H9 (cell line): Measurements from ENCODE around the gene SPHK1. TPM values are rescaled to one million over a fixed set of nuclear protein-coding genes. Genes with fewer than 3 reads are reported as not detected.
A peak's percentile ranks its signal among the peaks of the same experiment; 100 is the strongest.

ENCODE experiments used
- DNase-seq: peaks from one replicate; pipeline ENCODE4 v3.0.0-alpha.2; 2017
- H2AFZ ChIP-seq: one replicate; pipeline ENCODE4 v1.6.1; 2013; ENCODE audit warnings: mild to moderate bottlenecking, low read length, control low read depth, moderate library complexity
- H2AK5ac ChIP-seq: 2 replicates; pipeline ENCODE4 v1.6.1; 2013; ENCODE audit warnings: low read length, control low read depth, mixed read lengths; ENCODE audit not compliant: insufficient read length
- H2BK120ac ChIP-seq: one replicate; pipeline ENCODE4 v1.6.1; 2013; ENCODE audit warnings: low read depth, mild to moderate bottlenecking, low read length, control low read depth, inconsistent platforms; ENCODE audit not compliant: poor library complexity, severe bottlenecking
- H2BK12ac ChIP-seq: 2 replicates; pipeline ENCODE4 v1.6.1; 2013; ENCODE audit warnings: low read length, control low read depth, mixed read lengths, low read depth; ENCODE audit not compliant: insufficient read length
- H2BK15ac ChIP-seq: 2 replicates; pipeline ENCODE4 v1.6.1; 2013; ENCODE audit warnings: low read depth, low read length, control low read depth
- H2BK20ac ChIP-seq: one replicate; pipeline ENCODE4 v1.6.1; 2013; ENCODE audit warnings: low read depth, mild to moderate bottlenecking, low read length, control low read depth, inconsistent platforms; ENCODE audit not compliant: poor library complexity, severe bottlenecking
- H2BK5ac ChIP-seq: 2 replicates; pipeline ENCODE4 v1.6.1; 2013; ENCODE audit warnings: low read length, control low read depth, mixed read lengths; ENCODE audit not compliant: insufficient read length
- H3K14ac ChIP-seq: 2 replicates; pipeline ENCODE4 v1.6.1; 2013; ENCODE audit warnings: low read length, control low read depth; ENCODE audit not compliant: insufficient read depth
- H3K18ac ChIP-seq: 2 replicates; pipeline ENCODE4 v1.6.1; 2013; ENCODE audit warnings: low read depth, mild to moderate bottlenecking, mixed read lengths, low read length, control low read depth; ENCODE audit not compliant: insufficient read length
- H3K23ac ChIP-seq: 2 replicates; pipeline ENCODE4 v1.6.1; 2013; ENCODE audit warnings: low read length, control low read depth, mixed read lengths, low read depth; ENCODE audit not compliant: insufficient read length
- H3K23me2 ChIP-seq: 2 replicates; pipeline ENCODE4 v1.6.1; 2013; ENCODE audit warnings: low read depth, mild to moderate bottlenecking, mixed read lengths, low read length, control low read depth; ENCODE audit not compliant: insufficient read length, poor library complexity, severe bottlenecking
- H3K27ac ChIP-seq: 2 replicates; pipeline ENCODE4 v1.5.1; 2013; ENCODE audit warnings: low read length, control low read depth, mixed read lengths, low read depth; ENCODE audit not compliant: insufficient read length
- H3K27me3 ChIP-seq: 2 replicates; pipeline ENCODE4 v1.6.1; 2013; ENCODE audit warnings: low read length, control low read depth, inconsistent platforms; ENCODE audit not compliant: insufficient read depth
- H3K4ac ChIP-seq: 2 replicates; pipeline ENCODE4 v1.6.1; 2013; ENCODE audit warnings: low read depth, mild to moderate bottlenecking, control low read depth, inconsistent platforms, low read length, moderate library complexity
- H3K4me1 ChIP-seq: 2 replicates; pipeline ENCODE4 v1.6.1; 2013; ENCODE audit warnings: low read length, control low read depth, inconsistent platforms; ENCODE audit not compliant: insufficient read depth
- H3K4me2 ChIP-seq: 2 replicates; pipeline ENCODE4 v1.6.1; 2013; ENCODE audit warnings: low read length, control low read depth, mixed read lengths; ENCODE audit not compliant: insufficient read length, insufficient read depth
- H3K56ac ChIP-seq: 2 replicates; pipeline ENCODE4 v1.6.1; 2013; ENCODE audit warnings: low read depth, mild to moderate bottlenecking, mixed read lengths, low read length, control low read depth; ENCODE audit not compliant: insufficient read length
- H3K79me1 ChIP-seq: 2 replicates; pipeline ENCODE4 v1.6.1; 2013; ENCODE audit warnings: low read depth, mild to moderate bottlenecking, moderate library complexity, low read length, control low read depth, inconsistent platforms; ENCODE audit not compliant: insufficient read depth, poor library complexity, severe bottlenecking
- H3K79me2 ChIP-seq: 2 replicates; pipeline ENCODE4 v1.6.1; 2013; ENCODE audit warnings: low read length, control low read depth, inconsistent platforms; ENCODE audit not compliant: insufficient read depth
- H3K9ac ChIP-seq: 2 replicates; pipeline ENCODE4 v1.6.1; 2013; ENCODE audit warnings: low read length, control low read depth, mixed read lengths; ENCODE audit not compliant: insufficient read length; ENCODE audit errors: extremely low read depth
- H3K9me3 ChIP-seq: one replicate; pipeline ENCODE4 v1.6.1; 2013; ENCODE audit warnings: low read depth, low read length, inconsistent platforms; ENCODE audit not compliant: control insufficient read depth
- H3T11ph ChIP-seq: one replicate; pipeline ENCODE4 v1.6.1; 2013; ENCODE audit warnings: mild to moderate bottlenecking, low read length, control low read depth, inconsistent platforms
- H4K20me1 ChIP-seq: one replicate; pipeline ENCODE4 v1.6.1; 2013; ENCODE audit not compliant: control insufficient read depth, insufficient read length, insufficient read depth
- H4K5ac ChIP-seq: 2 replicates; pipeline ENCODE4 v1.6.1; 2013; ENCODE audit warnings: low read depth, mild to moderate bottlenecking, mixed read lengths, low read length, control low read depth; ENCODE audit not compliant: insufficient read length
- H4K8ac ChIP-seq: replicated peaks from 2 replicates; pipeline ENCODE4 v1.6.1; 2013; ENCODE audit warnings: low read length, control low read depth, mixed read lengths, low read depth; ENCODE audit not compliant: insufficient read length
- H4K91ac ChIP-seq: 2 replicates; pipeline ENCODE4 v1.6.1; 2013; ENCODE audit warnings: low read depth, mild to moderate bottlenecking, moderate library complexity, mixed read lengths, low read length, control low read depth; ENCODE audit not compliant: insufficient read length
- H3K27ac Mint-ChIP-seq, 3 experiments: 2 replicates in 2 of 3; 3 replicates in 1 of 3; pipeline ENCODE4 v1.8.0; 2020 to 2021; ENCODE audit warnings: mixed read lengths in 3 of 3, mild to moderate bottlenecking in 1 of 3, moderate library complexity in 1 of 3
- H3K27me3 Mint-ChIP-seq: 2 replicates; pipeline ENCODE4 v1.8.0; 2021; ENCODE audit warnings: low read depth, mild to moderate bottlenecking, moderate library complexity, mixed read lengths
- H3K36me3 Mint-ChIP-seq, 3 experiments: 2 replicates in 2 of 3; 3 replicates in 1 of 3; pipeline ENCODE4 v1.8.0; 2020 to 2021; ENCODE audit warnings: low read depth in 3 of 3, mixed read lengths in 3 of 3; ENCODE audit not compliant: insufficient read depth in 1 of 3
- H3K4me1 Mint-ChIP-seq, 2 experiments: 2 replicates each; pipeline ENCODE4 v1.8.0; 2020; ENCODE audit warnings: mixed read lengths in 2 of 2
- H3K4me3 Mint-ChIP-seq, 2 experiments: 2 replicates in 1 of 2; 3 replicates in 1 of 2; pipeline ENCODE4 v1.8.0; 2020 to 2021; ENCODE audit warnings: mild to moderate bottlenecking in 2 of 2, mixed read lengths in 2 of 2, moderate library complexity in 1 of 2
- H3K9me3 Mint-ChIP-seq, 2 experiments: 2 replicates in 1 of 2; 3 replicates in 1 of 2; pipeline ENCODE4 v1.8.0; 2020; ENCODE audit warnings: mild to moderate bottlenecking in 2 of 2, mixed read lengths in 2 of 2, moderate library complexity in 1 of 2
- WGBS: extraction: QIAGEN DNeasy Blood & Tissue Kit; methylation state at CpG from one replicate; pipeline ENCODE4 v1.1.7; 2013; ENCODE audit warnings: missing lambda C conversion rate, low lambda C conversion rate, mixed read lengths; ENCODE audit not compliant: insufficient read length; ENCODE audit errors: extremely low coverage; 5-methylcytosine and 5-hydroxymethylcytosine counted together
- total RNA-seq: library from RNA; stranded (reverse); gene quantifications from 2 replicates; pipeline ENCODE4 v1.2.1, GENCODE V29; 2021
- TF ChIP-seq, protein P1 (sequence below): fragments of 200-600 bp; sonication (generic); conservative IDR thresholded peaks from 3 replicates; pipeline ENCODE4 v1.8.0; 2021; ENCODE audit warnings: antibody characterized with exemption, mild to moderate bottlenecking

Gene SPHK1
- total RNA-seq, 1 experiment from 2014 or later = 1.4 TPM

DNA sequence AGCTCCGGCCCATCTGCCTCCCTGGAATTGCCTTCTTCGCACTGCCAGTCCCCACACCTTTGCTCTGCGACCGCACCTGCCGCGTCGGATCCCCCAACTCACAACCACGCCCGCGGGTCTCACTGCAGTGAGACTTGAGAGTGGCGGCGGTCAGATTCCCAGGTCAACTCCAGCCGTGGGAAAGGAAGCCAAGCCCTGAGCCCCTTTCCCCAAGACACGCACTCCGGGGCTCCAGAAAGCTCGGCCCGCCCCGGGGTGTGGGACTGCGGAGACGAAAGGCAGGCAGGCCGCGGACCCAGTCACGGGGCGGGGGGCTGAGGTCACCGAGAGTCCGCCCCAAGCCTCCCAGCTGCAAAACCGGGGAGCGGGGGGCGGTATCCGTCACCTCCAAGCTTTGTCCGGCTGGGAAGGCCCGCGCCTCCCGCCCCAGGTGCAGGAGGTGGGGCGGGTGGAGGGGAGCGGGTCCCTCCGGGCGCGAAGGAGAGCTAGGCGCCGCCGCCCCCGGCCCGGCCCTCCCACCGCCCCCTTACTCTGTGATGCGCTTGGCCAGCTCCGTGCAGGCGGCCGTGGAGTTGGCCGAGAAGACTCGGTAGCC, 31.3 kb upstream of the SPHK1 start:
- no peak overlapping the region for H2AFZ ChIP-seq
- H3K79me2 ChIP-seq = no peaks in the 10 kb centered on the region
- H4K20me1 ChIP-seq = no peaks in the 10 kb centered on the region
- no peak overlapping the region for H3T11ph ChIP-seq
- H3K23me2 ChIP-seq = peaks cover 5% of the 10 kb centered on the region
- H3K79me1 ChIP-seq = no peaks in the 10 kb centered on the region
- peak; percentile 50 for DNase-seq
- no peaks in the 10 kb centered on the region for H3K27me3 ChIP-seq
- H4K8ac ChIP-seq = no peak overlapping the region
- H3K36me3 Mint-ChIP-seq = peaks cover 0 to 7% (median 3%) of the 10 kb centered on the region in 3 experiments
- peak overlapping the region; percentile 80 to 96 for H3K4me3 Mint-ChIP-seq
- peaks cover 1% of the 10 kb centered on the region for H3K27me3 Mint-ChIP-seq
- no peak overlapping the region for H3K23ac ChIP-seq
- H3K14ac ChIP-seq = no peak overlapping the region; the same call in 1 of the 2 replicates
- H2BK15ac ChIP-seq = no peak overlapping the region
- no peak overlapping the region for H4K5ac ChIP-seq
- no peak overlapping the region for H2BK5ac ChIP-seq
- H3K9ac ChIP-seq = peak overlapping the region; percentile 18
- no peak overlapping the region for H2BK120ac ChIP-seq
- WGBS = no CpG with 5 or more reads among the region's 51 CpGs
- H3K27ac Mint-ChIP-seq = peak overlapping the region in 2 of 3 experiments; percentile 14 to 46; a peak in 2 of 7 replicates
- peaks cover 21 to 24% of the 10 kb centered on the region in 2 experiments for H3K4me1 Mint-ChIP-seq
- H3K56ac ChIP-seq = no peak overlapping the region
- H2BK20ac ChIP-seq = no peak overlapping the region
- no peak overlapping the region for H2BK12ac ChIP-seq
- no peaks in the 10 kb centered on the region for H3K9me3 ChIP-seq
- no peak overlapping the region for H4K91ac ChIP-seq
- no peak overlapping the region for H3K27ac ChIP-seq
- no peaks in the 10 kb centered on the region for H3K9me3 Mint-ChIP-seq
- TF ChIP-seq, protein P1, sequence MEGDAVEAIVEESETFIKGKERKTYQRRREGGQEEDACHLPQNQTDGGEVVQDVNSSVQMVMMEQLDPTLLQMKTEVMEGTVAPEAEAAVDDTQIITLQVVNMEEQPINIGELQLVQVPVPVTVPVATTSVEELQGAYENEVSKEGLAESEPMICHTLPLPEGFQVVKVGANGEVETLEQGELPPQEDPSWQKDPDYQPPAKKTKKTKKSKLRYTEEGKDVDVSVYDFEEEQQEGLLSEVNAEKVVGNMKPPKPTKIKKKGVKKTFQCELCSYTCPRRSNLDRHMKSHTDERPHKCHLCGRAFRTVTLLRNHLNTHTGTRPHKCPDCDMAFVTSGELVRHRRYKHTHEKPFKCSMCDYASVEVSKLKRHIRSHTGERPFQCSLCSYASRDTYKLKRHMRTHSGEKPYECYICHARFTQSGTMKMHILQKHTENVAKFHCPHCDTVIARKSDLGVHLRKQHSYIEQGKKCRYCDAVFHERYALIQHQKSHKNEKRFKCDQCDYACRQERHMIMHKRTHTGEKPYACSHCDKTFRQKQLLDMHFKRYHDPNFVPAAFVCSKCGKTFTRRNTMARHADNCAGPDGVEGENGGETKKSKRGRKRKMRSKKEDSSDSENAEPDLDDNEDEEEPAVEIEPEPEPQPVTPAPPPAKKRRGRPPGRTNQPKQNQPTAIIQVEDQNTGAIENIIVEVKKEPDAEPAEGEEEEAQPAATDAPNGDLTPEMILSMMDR = no peak
- no peaks in the 10 kb centered on the region for H3K4me1 ChIP-seq
- H3K18ac ChIP-seq = no peak overlapping the region
- H3K4ac ChIP-seq = no peak overlapping the region
- no peak overlapping the region for H2AK5ac ChIP-seq
- peak overlapping the region; percentile 78 for H3K4me2 ChIP-seq
